Neural cell (in vitro differentiated cells): ENCODE data around the gene MAN1B1. TPM values are rescaled to one million over a fixed set of nuclear protein-coding genes. Genes with fewer than 3 reads are reported as not detected.

Source experiments
- H2AFZ ChIP-seq: fragments of 200-600, 300-800 bp; sonication (generic), shearing (Covaris generic); 2 replicates; pipeline ENCODE4 v1.6.0; 2014; ENCODE audit warnings: low read depth, mild to moderate bottlenecking, antibody characterized with exemption, low read length, moderate library complexity
- H3F3A ChIP-seq: fragments of 200-600 bp; shearing (Covaris generic); 2 replicates; pipeline ENCODE4 v1.6.1; 2016; ENCODE audit warnings: mild to moderate bottlenecking, moderate library complexity, mixed read lengths, antibody characterized with exemption, low read length; ENCODE audit not compliant: insufficient read depth, poor library complexity, severe bottlenecking
- H3K27ac ChIP-seq: fragments of 200-600, 300-800 bp; sonication (generic), shearing (Covaris generic); 2 replicates; pipeline ENCODE4 v1.5.1; 2014; ENCODE audit warnings: mild to moderate bottlenecking, low read length, moderate library complexity
- H3K27me3 ChIP-seq: fragments of 300-800, 200-600 bp; sonication (generic), shearing (Covaris generic); 2 replicates; pipeline ENCODE4 v1.6.0; 2014; ENCODE audit warnings: mild to moderate bottlenecking, low read depth, low read length, moderate library complexity; ENCODE audit not compliant: insufficient read depth
- H3K36me3 ChIP-seq: fragments of 300-800, 200-600 bp; sonication (generic), shearing (Covaris generic); 2 replicates; pipeline ENCODE4 v1.5.1; 2014; ENCODE audit warnings: mild to moderate bottlenecking, antibody characterized with exemption, low read length, moderate library complexity; ENCODE audit not compliant: insufficient read depth
- H3K4me2 ChIP-seq: fragments of 300-800, 200-600 bp; sonication (generic), shearing (Covaris generic); 2 replicates; pipeline ENCODE4 v1.6.0; 2014; ENCODE audit warnings: mild to moderate bottlenecking, low read length
- H3K4me3 ChIP-seq: fragments of 300-800, 200-600 bp; sonication (generic), shearing (Covaris generic); 2 replicates; pipeline ENCODE4 v1.5.1; 2014; ENCODE audit warnings: mild to moderate bottlenecking, low read length, moderate library complexity
- H3K79me2 ChIP-seq: fragments of 200-600 bp; shearing (Covaris generic); replicated peaks from 2 replicates; pipeline ENCODE4 v1.6.0; 2014; ENCODE audit warnings: mild to moderate bottlenecking, low read length, moderate library complexity; ENCODE audit not compliant: insufficient read depth
- H3K9ac ChIP-seq: fragments of 300-800, 200-600 bp; sonication (generic), shearing (Covaris generic); 2 replicates; pipeline ENCODE4 v1.6.1; 2016; ENCODE audit warnings: mild to moderate bottlenecking, low read length, mixed read lengths
- H3K9me2 ChIP-seq: fragments of 200-600 bp; shearing (Covaris generic); 2 replicates; pipeline ENCODE4 v1.6.1; 2016; ENCODE audit warnings: mild to moderate bottlenecking, low read length, mixed read lengths; ENCODE audit not compliant: insufficient read depth
- H3K9me3 ChIP-seq: fragments of 200-600, 300-800 bp; sonication (generic), shearing (Covaris generic); 2 replicates; pipeline ENCODE4 v1.6.1; 2016; ENCODE audit warnings: mild to moderate bottlenecking, mixed run types, low read length, moderate library complexity, mixed read lengths
- H4K20me1 ChIP-seq: fragments of 200-600 bp; shearing (Covaris generic); 2 replicates; pipeline ENCODE4 v1.6.1; 2016; ENCODE audit warnings: mild to moderate bottlenecking, mixed run types; ENCODE audit not compliant: insufficient read depth
- CTCF ChIP-seq: fragments of 450-650 bp; IDR thresholded peaks from 2 replicates; pipeline ENCODE4 v1.5.1; 2014; ENCODE audit warnings: antibody characterized with exemption, mild to moderate bottlenecking, moderate library complexity; ENCODE audit not compliant: poor library complexity, severe bottlenecking
- EP300 ChIP-seq: fragments of 450-650 bp; conservative IDR thresholded peaks from 2 replicates; pipeline ENCODE4 v1.6.1; 2014; ENCODE audit warnings: antibody characterized with exemption, mild to moderate bottlenecking, moderate library complexity; ENCODE audit not compliant: poor library complexity, severe bottlenecking
- EZH2 ChIP-seq: fragments of 200-600, 300-800 bp; shearing (Covaris generic), sonication (generic); IDR thresholded peaks from 2 replicates; pipeline ENCODE4 v1.6.1; 2014; ENCODE audit warnings: antibody characterized with exemption, low read length, borderline replicate concordance, mild to moderate bottlenecking; ENCODE audit not compliant: insufficient read depth, poor library complexity, severe bottlenecking
- MXI1 ChIP-seq: fragments of 450-650 bp; conservative IDR thresholded peaks from 2 replicates; pipeline ENCODE4 v1.6.1; 2014; ENCODE audit warnings: antibody characterized with exemption, mild to moderate bottlenecking; ENCODE audit not compliant: poor library complexity, severe bottlenecking
- POLR2AphosphoS5 ChIP-seq: IDR thresholded peaks from 2 replicates; pipeline ENCODE4 v1.6.1; 2012
- RAD21 ChIP-seq: fragments of 450-650 bp; conservative IDR thresholded peaks from 2 replicates; pipeline ENCODE4 v1.6.1; 2014; ENCODE audit warnings: antibody characterized with exemption, mild to moderate bottlenecking, moderate library complexity
- REST ChIP-seq: IDR thresholded peaks from 2 replicates; pipeline ENCODE4 v1.6.1; 2012; ENCODE audit warnings: borderline replicate concordance
- SMC3 ChIP-seq: fragments of 450-650 bp; conservative IDR thresholded peaks from 2 replicates; pipeline ENCODE4 v1.6.1; 2014; ENCODE audit warnings: antibody characterized with exemption, mild to moderate bottlenecking, moderate library complexity; ENCODE audit not compliant: poor library complexity
- TAF1 ChIP-seq: IDR thresholded peaks from 2 replicates; pipeline ENCODE4 v1.6.1; 2012; ENCODE audit warnings: low read depth
- polyA plus RNA-seq: library from polyadenylated mRNA; depleted of rRNA; stranded (reverse); fragments of >200 nt; gene quantifications from 2 replicates; pipeline ENCODE4 v1.2.3, GENCODE V29; 2014

MAN1B1 gene
- polyA plus RNA-seq, 1 donor from 2014 or later = 72.0 TPM

- no peaks in the 10 kb centered on the region for H3F3A ChIP-seq
- H3K4me2 ChIP-seq = no peak overlapping the region
- no peaks in the 10 kb centered on the region for H3K79me2 ChIP-seq
- H3K27ac ChIP-seq = no peak overlapping the region
- TF ChIP-seq POLR2AphosphoS5 (no peak), REST (no peak), RAD21 (no peak), MXI1 (no peak), EP300 (no peak), EZH2 (no peak), CTCF (no peak), TAF1 (no peak), SMC3 (no peak)
- H2AFZ ChIP-seq = no peak overlapping the region
- H3K9me2 ChIP-seq = no peaks in the 10 kb centered on the region
- no peak overlapping the region for H3K4me3 ChIP-seq
- no peak overlapping the region for H3K9ac ChIP-seq
- no peaks in the 10 kb centered on the region for H3K9me3 ChIP-seq
- no peaks in the 10 kb centered on the region for H3K36me3 ChIP-seq
- no peaks in the 10 kb centered on the region for H4K20me1 ChIP-seq
- H3K27me3 ChIP-seq = peaks cover 76% of the 10 kb centered on the region
Measured at GRCh38 chr9:137157618-137158415, 71.0 kb downstream of the MAN1B1 start.

GRCh38 chr9:137158625-137159024 is 71.8 kb downstream of the MAN1B1 start:
- H2AFZ ChIP-seq = no peak overlapping the region
- H4K20me1 ChIP-seq = no peaks in the 10 kb centered on the region
- no peaks in the 10 kb centered on the region for H3K79me2 ChIP-seq
- H3K9me2 ChIP-seq = no peaks in the 10 kb centered on the region
- TF ChIP-seq REST (no peak), MXI1 (no peak), CTCF (no peak)
- H3F3A ChIP-seq = no peaks in the 10 kb centered on the region
- H3K4me2 ChIP-seq = no peak overlapping the region
- no peak overlapping the region for H3K27ac ChIP-seq
- H3K9ac ChIP-seq = no peak overlapping the region
- H3K27me3 ChIP-seq = peaks cover 84% of the 10 kb centered on the region
- no peak overlapping the region for H3K4me3 ChIP-seq
- no peaks in the 10 kb centered on the region for H3K9me3 ChIP-seq
- no peaks in the 10 kb centered on the region for H3K36me3 ChIP-seq
